GM18520 (cell line): ENCODE results near the gene PODXL2.
"Not testable (repeated sequence)": the region's sequence is repeated elsewhere in the genome, so short reads cannot be mapped to it uniquely, and the experiment has no call there.

ENCODE experiments used
- ATAC-seq: cut with Tn5 transposase; IDR thresholded peaks from one replicate; pipeline ENCODE4 v1.9.1; 2021; ENCODE audit not compliant: unreplicated experiment

Gene PODXL2

DNA sequence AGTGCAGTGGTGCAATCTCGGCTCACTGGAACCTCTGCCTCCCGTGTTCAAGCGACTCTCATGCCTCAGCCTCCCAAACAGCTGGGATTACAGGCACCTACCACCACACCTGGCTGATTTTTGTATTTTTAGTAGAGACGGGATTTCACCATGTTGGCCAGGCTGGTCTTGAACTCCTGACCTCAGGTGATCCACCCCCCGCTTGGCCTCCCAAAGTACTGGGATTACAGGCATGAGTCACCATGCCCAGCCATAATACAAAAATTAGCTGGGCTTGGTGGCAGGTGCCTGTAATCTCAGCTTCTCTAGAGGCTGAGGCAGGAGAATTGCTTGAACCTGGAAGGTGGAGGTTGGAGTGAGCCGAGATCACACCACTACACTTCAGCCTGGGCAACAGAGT is 26.0 kb downstream of the PODXL2 start:
- not testable (repeated sequence) for ATAC-seq

DNA sequence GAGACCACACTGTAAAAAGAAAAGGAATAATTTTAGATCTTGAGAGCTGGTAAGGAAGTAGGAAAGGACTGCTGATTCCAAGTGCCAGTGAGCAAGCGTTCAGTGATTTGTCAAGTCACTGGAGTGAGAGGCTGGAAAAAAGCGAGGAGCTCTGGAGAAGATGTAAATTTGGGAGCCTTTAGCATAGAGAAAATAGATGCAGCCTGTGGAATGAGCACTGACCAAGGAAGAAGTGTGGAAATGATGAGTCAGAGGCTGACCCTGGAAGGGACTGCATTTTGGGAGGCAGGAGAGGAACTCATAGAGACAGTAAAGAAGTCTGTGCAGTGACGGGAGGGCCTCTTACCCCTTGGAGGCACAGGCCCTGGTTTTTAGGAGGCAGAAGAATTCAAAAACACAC is 26.7 kb downstream of the PODXL2 start:
- ATAC-seq: no peak

DNA sequence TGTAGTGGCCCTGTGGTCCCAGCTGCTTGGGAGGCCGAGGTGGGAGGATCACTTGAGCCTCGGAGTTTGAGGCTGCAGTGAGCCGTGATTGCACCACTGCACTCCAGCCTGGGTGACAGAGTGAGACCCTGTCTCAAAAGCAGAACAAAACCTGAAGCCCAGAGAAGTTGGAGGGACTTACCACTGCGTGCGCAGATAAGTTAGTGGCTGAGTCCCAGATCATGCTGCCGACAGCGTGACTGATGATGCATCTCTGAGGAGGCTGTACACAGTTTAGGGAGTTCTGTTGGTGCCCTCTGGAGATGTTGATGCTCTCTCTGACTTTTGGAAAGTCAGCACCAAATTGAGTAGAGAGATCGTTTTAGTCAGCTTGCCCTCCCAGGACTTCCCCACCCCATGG is 27.9 kb downstream of the PODXL2 start:
- ATAC-seq: no peak

DNA sequence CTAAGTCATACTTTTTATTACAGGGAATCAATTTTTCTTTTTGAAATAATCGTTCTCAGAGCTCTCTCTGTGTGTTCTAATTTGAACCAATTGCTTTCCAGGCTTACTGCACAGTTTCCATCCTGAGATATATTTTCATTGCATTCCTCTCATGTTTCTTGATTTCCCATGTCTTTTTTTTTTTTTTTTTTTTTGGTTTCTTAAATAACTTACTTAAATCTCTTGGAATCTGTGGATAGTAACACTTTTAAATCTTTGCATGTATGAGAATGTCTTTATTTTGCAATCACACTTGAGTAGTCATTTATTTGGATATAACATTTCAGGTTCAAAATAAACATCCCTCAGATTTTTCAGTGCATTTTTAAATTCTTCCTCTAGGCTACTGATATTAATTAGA is 29.2 kb downstream of the PODXL2 start:
- ATAC-seq: no peak

DNA sequence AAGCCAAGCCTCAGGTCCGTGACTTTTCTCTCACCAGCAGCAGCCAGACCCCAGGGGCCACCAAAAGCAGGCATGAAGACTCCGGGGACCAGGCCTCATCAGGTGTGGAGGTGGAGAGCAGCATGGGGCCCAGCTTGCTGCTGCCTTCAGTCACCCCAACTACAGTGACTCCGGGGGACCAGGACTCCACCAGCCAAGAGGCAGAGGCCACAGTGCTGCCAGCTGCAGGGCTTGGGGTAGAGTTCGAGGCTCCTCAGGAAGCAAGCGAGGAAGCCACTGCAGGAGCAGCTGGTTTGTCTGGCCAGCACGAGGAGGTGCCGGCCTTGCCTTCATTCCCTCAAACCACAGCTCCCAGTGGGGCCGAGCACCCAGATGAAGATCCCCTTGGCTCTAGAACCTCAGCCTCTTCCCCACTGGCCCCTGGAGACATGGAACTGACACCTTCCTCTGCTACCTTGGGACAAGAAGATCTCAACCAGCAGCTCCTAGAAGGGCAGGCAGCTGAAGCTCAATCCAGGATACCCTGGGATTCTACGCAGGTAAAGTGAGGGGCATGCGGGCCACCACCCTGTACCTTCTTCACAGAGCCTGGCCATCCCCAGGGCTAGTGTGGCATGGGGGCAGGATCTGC is 31.8 kb downstream of the PODXL2 start:
- no peak for ATAC-seq

DNA sequence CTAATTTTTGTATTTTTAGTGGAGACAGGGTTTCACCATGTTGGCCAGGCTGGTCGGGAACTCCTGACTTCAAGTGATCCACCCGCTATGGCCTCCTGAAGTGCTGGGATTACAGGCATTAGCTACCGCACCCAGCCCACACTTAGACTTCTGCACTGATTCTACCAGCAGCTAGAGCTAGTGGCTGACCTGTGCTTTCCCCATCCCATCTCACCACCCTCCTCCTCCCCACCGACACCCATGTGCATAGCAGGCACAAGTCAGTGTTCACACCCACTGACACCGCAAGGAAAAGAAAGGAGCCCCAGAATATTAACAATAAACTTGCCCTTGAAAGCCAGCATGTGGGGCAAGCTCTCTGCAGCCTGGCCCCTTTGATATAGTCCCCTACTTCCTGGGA is 32.6 kb downstream of the PODXL2 start:
- ATAC-seq: no peak

DNA sequence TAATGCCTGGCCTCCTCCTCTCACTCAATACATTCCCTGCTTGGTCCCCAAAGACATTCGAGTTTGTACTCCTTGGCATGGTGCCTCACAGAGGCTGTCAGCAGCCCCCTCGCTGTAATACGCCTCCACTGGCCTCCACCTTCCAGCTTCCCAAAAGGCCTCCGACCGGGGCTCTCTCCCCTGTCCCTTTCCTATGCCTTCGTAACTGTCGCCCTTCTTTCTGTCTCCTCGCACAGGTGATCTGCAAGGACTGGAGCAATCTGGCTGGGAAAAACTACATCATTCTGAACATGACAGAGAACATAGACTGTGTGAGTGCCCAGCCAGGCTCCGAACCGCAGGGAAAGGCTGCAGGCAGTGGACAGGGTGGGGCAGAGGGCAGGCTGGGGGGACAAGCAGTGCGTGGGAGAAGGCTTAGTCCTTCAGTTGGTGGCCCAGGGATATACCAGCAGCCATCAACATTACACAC is 33.0 kb downstream of the PODXL2 start:
- ATAC-seq: no peak

DNA sequence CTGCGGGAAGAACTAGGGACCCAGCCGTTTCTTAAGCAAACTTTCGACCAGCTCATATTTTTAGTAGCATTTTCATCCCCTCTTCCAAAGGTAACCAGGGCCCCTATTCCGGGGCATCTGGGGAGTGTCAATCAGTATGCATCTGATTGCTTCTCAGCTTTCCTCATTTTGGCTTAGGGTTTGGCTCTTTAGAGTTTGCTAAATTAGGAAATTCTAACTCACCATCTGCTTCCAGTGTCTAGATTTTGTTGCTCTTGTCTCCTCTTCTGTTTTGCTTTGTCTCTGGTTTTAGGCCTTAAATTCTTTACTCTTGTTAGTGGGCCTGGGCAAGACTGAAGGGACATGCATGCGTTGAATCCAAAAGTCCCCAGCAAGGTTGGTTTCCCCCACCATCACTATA is 34.2 kb downstream of the PODXL2 start:
- no peak for ATAC-seq

DNA sequence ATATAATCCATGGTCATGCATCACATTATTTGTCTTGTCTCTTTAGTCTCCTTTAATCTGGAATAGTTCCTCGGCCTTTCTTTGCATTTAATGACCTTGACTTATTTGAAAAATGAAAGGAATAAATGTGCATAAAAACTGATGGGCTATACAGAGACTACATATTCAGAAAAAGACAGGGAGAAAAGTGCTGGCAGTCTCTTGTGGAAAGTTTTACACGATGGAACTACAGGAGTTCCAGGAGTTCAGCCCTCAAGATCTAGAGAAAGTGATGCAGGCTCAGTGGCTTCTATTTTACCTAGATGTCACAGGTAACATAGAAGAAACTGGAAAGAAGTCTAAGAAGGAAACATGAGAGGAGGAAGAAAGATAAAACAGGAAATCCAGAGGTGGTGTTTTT is 36.2 kb downstream of the PODXL2 start:
- ATAC-seq: no peak

DNA sequence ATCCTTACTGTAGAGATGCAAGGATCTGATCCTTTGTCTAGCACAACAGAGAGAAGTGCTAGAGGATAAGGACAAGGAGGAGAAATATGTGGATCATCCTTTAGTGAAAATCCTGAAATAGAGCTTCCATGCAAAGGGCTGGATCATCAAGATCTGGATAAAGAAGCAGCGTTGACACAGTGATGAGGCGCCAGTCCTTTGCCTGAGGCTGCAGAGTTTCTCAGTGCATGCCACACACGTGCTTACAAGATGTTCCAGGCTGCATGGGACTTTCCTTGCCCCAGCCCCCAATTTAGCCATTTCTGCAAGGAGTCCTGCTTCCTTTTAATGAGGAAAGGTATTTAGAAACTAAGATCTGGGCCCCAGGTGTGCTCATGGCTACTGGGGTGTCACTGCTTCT is 36.6 kb downstream of the PODXL2 start:
- no peak for ATAC-seq

DNA sequence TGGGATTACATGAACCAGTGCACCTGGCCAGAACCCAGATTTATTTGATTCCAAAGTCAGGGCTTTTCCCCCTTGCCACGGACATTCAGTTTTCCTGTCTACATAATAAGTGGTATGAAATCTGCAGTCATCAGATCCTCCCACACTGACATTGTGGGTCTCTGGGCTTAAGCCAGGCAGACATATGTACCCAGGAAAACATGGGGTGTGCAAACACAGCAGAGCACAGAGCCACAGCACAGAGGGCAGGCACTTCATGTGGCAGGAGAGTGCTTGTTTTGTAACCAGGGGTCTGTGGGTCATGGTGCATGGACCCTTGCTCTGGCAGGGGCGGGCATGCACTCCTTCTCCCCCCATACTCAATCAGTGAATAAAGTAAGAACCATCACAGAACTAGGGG is 37.7 kb downstream of the PODXL2 start:
- ATAC-seq: no peak

DNA sequence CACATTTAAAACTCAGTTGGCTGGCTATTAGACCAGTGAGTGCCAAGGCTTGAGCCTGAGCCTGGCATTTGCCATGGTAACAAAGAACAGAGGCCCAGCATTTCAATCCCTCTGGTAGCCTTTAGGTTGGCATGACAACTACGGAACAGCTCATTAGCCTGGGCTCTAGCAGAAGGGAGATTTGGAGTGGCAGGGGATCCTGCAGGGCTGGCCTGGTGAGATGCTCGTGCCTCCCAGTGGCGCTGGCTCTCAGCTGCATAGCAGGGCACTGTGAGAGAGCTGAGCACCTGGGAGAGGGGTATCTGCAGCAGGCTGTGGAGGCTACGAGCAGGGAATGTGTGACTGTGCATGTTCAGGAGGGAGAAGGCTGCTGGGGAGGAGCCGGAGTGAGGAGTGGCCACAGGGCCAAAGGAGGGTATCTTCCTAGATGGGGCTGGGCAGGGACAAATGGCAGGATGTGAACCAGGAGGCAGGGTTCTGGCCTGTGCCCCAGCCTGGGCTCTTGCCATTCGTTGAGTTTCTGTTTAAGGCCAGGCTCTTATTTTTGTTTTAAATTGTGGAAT is 38.2 kb downstream of the PODXL2 start:
- ATAC-seq: no peak

DNA sequence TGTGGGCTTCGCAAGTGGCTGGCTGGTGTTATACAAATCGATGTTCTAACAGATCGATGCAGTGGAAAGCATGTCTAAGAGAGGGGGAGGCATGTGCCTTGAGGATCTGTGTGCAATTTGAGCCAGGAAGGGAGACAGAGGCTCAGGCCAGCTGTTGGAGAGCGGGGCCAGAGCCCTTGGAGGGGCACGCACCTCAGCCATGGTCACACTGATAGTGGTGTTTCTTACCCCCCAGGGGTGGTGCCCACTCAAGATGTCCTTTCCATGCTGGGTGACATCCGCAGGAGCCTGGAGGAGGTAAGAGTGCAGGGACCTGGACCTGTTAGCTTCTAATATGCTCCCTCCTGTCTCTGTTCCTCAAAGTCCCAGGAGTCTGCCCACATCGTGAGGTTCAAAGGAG is 39.9 kb downstream of the PODXL2 start:
- no peak for ATAC-seq

DNA sequence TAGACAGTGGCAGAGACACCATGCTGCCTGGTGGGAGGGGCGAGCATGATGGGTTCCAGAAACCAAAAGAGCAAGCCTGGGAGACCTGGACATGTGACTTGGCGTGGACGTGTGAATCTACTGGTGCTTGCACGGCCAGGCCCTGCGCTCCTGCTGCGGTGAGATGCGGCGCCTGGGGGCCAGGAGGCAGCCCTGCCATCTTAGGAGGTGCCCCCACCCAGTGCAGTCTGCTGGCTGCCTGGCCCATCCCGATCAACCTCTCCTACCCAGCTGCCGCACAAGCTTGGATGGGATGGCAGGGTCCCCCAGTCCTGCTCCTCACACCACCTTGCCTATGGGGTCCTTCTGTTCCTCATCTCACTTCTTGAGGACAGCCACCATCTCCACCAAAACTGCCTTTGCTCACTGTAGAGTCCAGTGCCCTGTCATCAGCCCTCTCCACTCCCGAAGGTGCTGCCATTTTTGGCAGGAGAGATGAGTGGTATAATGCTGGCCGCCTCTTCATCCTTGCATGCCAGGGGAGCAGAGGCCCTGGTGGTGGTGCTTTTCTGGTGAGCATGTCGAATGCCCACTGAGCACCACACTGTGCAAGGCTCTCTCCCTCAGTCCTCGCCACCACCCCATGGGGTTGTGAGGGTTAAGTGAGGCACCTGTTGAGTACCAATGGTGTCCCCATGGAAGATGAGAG is 40.7 kb downstream of the PODXL2 start:
- ATAC-seq: no peak

DNA sequence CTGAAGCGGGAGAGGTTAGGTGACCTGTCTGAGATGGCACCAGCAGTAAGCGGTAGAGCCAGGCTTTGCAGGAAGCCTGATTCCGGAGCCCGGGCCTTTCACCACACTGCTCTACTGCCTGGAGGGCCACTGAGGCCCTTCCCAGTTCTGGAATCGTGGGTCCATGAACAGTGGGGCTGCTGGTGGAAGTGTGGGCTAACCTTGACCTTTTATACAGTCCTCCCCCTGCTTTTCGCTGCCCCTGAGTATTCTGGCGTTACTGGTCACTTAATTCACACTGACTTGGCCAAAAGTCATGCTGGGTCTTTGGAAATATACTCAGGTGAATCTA is 41.2 kb downstream of the PODXL2 start:
- no peak for ATAC-seq

DNA sequence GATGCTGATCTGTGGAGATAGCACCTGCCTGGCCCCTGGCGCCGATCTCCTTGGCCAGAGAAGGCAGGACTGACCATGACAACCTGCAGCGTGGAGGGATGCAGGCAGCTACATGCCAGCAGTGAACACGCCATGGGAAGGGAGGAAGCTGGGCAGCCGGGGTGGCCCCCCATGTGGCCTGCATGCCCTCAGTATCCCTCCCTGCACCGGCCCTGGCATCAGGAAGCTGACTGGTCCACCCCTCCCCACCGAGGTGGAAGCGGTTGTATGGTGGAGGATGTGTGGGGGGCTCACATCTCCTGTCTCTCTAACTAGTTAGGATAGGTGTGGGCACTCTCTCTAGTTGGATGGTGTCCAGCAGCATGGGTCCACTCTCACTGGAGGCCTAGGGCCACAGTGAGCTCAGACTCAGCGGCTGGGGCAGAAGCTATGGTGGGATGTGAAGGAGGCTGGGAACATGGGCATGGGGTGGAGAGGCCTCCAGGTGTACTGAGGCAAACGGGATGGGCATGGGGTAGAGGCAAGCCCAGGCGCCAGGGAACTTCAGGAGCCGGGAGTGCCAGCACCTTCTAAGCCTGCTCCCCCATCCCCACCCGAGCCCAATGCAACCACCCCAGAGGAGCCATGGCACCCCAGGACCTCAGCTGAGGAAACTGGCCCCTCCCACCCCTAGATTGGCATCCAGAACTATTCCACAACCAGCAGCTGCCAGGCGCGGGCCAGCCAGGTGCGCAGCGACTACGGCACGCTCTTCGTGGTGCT is 42.0 kb downstream of the PODXL2 start:
- ATAC-seq: no peak

DNA sequence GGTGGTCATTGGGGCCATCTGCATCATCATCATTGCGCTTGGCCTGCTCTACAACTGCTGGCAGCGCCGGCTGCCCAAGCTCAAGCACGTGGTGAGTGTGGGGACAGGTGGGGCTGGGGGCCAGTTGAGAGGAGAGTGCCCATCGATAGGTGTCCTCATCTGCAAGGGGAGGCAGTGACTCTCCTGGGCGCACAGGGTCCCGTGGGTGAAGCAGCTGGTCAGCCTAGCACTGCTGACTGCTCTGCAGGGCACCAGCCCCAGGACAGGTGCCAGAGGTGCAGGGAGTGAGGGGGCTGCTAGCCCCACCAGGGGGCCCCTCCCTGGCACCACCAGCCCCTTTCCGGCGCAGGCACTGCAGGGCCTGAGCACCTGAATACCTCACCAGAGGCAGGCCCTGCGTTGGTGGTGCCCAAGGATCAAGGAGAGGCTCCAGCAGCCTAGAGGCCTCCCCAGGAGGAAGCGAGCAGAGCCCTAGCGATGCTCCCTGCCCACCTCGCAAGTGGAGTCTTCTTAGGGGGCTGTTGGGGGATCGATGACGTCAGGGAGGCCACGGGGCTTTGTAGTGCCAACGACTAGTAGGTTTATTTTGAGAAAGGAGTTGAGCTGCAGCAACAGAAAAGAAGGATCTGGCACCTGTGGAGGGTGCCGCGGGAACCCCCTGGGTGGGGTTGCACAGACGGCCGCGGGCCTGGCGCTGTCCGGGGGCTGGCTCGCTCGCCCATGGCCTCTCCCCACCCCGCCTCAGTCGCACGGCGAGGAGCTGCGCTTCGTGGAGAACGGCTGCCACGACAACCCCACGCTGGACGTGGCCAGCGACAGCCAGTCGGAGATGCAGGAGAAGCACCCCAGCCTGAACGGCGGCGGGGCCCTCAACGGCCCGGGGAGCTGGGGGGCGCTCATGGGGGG is 42.8 kb downstream of the PODXL2 start:
- ATAC-seq: peak; percentile 5

DNA sequence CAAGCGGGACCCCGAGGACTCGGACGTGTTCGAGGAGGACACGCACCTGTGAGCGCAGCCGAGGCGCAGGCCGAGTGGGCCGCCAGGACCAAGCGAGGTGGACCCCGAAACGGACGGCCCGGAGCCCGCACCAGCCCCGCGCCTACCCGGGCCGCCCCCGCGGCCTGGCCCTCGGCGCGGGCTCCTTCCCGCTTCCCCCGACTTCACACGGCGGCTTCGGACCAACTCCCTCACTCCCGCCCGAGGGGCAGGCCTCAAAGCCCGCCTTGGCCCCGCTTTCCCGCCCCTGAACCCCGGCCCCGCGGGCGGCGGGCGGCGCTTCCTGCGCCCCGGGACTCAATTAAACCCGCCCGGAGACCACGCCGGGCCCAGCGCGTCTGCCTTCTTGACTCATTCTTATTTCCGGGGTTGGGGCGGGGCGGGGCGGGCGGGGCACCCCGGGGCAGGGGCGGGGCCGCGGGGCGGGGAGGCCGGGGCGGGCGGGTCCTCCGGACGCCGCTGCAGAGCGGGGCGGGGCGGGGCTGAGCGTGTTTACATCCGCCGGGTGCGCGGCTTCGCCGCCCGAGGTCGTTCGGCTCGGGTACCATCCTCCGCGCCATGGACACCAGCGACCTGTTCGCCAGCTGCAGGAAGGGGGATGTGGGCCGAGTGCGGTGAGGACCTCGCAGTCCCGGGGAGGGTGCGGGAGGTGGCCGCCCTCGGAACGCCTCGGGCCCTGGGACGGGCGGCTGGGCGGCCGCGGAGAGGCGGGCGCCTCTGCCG is 43.6 kb downstream of the PODXL2 start, which contains the start of gene ABTB1:
ABTB1 (plus strand) TSS at position 524 of the 762 bp plus-strand sequence; CDS start at position 598, 74 bp downstream.
- peak; percentile 30 for ATAC-seq

DNA sequence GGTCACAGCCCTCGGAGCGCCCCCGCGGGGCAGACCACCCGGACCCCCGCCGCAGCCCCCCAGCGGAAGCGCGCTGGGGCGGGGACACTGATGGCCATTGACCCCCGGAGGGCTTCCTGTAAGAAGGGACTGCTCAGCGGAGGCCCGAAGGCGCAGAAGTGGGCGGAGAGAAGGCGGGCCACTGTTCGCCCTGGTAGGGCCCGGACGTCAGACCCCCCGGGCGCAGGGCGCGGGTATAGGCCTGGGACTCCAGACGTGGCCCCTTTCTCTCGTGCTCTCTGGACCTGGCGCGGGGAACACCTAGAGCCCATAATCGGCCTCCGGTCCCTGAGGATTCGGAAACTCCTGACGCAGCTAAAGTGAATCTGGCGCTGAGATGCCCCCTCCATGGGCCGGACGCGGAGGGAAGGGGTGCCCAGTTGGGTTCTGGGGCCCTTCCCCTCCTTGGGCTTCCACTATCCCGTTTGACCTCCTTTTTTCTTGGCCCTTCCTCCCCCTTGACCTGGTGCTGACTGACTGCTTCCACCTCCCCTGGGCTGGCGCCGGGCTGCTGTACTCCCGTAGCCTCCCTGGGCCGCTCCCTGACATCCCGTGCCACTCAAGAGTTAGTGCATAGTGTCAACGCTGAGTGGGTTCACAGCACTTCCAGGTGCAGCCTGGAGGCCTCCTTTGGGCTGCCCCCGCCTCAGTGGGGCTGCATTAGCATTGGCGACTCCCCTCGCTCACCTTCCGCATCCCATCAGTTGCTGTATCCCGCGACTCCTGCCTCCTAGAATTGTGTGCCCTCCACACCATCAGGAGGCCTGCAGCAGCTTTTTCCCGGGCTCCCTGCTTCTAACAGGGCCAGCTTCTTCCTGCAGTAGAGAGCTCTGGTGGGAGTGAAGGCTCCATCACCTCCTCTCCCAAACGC is 44.5 kb downstream of the PODXL2 start:
- ATAC-seq: peak; percentile 18
